Fibroblast of the aortic adventitia (primary cell): ENCODE measurements around the gene ZNF398. TPM values are rescaled to one million over a fixed set of nuclear protein-coding genes. Genes with fewer than 3 reads are reported as not detected.
A peak's percentile ranks its signal among the peaks of the same experiment; 100 is the strongest.

Source experiments
- DNase-seq: peaks from one replicate; pipeline ENCODE4 v3.0.0-alpha.2; 2010; ENCODE audit warnings: low read depth
- H3K4me3 ChIP-seq: 2 replicates; pipeline ENCODE4 v1.5.1; 2011; ENCODE audit warnings: low read depth, mild to moderate bottlenecking, control low read depth, low read length, moderate library complexity
- CTCF ChIP-seq: IDR thresholded peaks from 2 replicates; pipeline ENCODE4 v1.5.1; 2011; ENCODE audit warnings: mild to moderate bottlenecking, low read length, control low read depth, inconsistent platforms; ENCODE audit not compliant: insufficient read depth
- total RNA-seq: library from RNA; depleted of rRNA; stranded (reverse); fragments of >200 nt; gene quantifications from 2 replicates; pipeline ENCODE4 v1.2.3, GENCODE V29; 2012; ENCODE audit warnings: low replicate concordance

Gene ZNF398
- total RNA-seq, 1 donor = 15.2 TPM

- no peak for DNase-seq
- H3K4me3 ChIP-seq = no peak overlapping the region
- TF ChIP-seq CTCF = no peak
Measured at GRCh38 chr7:149104749-149105148, 42.5 kb upstream of the ZNF398 start.

- no peak overlapping the region for H3K4me3 ChIP-seq
- no peak for TF ChIP-seq CTCF
- DNase-seq = no peak
Measured at GRCh38 chr7:149109969-149110368, 37.3 kb upstream of the ZNF398 start.

GRCh38 chr7:149125189-149125862, 21.9 kb upstream of the ZNF398 start:
- no peak for TF ChIP-seq CTCF
- DNase-seq = peak; percentile 14
- H3K4me3 ChIP-seq = peak overlapping the region; percentile 99

GRCh38 chr7:149125863-149126661, 21.2 kb upstream of the ZNF398 start, which contains the start of gene ZNF425:
ZNF425 (minus strand) TSS chr7:149126324; CDS start chr7:149126213, 111 bp downstream.
- peak within 1 kb of the TSS; percentile 99 for H3K4me3 ChIP-seq
- DNase-seq = peak; percentile 88
- TF ChIP-seq CTCF = peak; percentile 77

- no peak for DNase-seq
- TF ChIP-seq CTCF = no peak
Measured at GRCh38 chr7:149126662-149127266, 20.5 kb upstream of the ZNF398 start.

GRCh38 chr7:149130572-149131198, 16.6 kb upstream of the ZNF398 start:
- H3K4me3 ChIP-seq = no peak overlapping the region
- TF ChIP-seq CTCF = no peak
- no peak for DNase-seq

More at GRCh38 chr7:149126662-149127266, 20.5 kb upstream of the ZNF398 start:
- H3K4me3 ChIP-seq = peak overlapping the region; percentile 99
